B cell (primary cell): Measurements from ENCODE around the gene SETBP1. TPM values are rescaled to one million over a fixed set of nuclear protein-coding genes. Genes with fewer than 3 reads are reported as not detected.

Source experiments
- ATAC-seq: fragments of 200-7000 bp; cut with Tn5 transposase; one replicate; pipeline ENCODE4 v1.10.0; 2021; ENCODE audit warnings: low read depth, mild to moderate bottlenecking, moderate number of reproducible peaks, moderate library complexity
- CTCF ChIA-PET: fragments of 350-600 bp; sonication (Branson Sonifier 250); formaldehyde crosslinking; loops from one replicate; lab custom pipeline; 2021; ENCODE audit warnings: antibody characterized with exemption, inconsistent platforms; lab: Charles Lee
- POLR2A ChIA-PET: fragments of 350-600 bp; sonication (Branson Sonifier 250); formaldehyde crosslinking; loops from one replicate; lab custom pipeline; 2021; ENCODE audit warnings: antibody characterized with exemption; lab: Charles Lee
- DNase-seq: peaks from one replicate; pipeline ENCODE4 v3.0.0; 2013
- H2AFZ ChIP-seq: 2 replicates; pipeline ENCODE4 v1.6.1; 2012; ENCODE audit warnings: mild to moderate bottlenecking, low read depth, low read length; ENCODE audit not compliant: insufficient read depth, poor library complexity, severe bottlenecking
- H3K27ac ChIP-seq, 2 donors: 1 replicate in 1 of 2; 2 replicates in 1 of 2; pipeline ENCODE4 v1.5.1; 2012 to 2013; ENCODE audit warnings: low read length in 2 of 2, mild to moderate bottlenecking in 2 of 2, moderate library complexity in 1 of 2
- H3K27me3 ChIP-seq, 4 experiments: fragments of 200-600 bp in 1 of 4; sonication (generic) in 1 of 4; replicated peaks in 1 of 4; 1 replicate in 2 of 4; 2 replicates in 2 of 4; pipeline versions ENCODE4 v1.6.1 to v1.7.0; 2013 to 2016; ENCODE audit warnings: low read length in 3 of 4, mild to moderate bottlenecking in 2 of 4, mixed read lengths in 1 of 4, moderate library complexity in 1 of 4; ENCODE audit not compliant: insufficient read depth in 4 of 4, control insufficient read depth in 3 of 4; ENCODE audit errors: control extremely low read depth in 1 of 4
- H3K36me3 ChIP-seq, 2 experiments: replicated peaks in 1 of 2; 1 replicate in 1 of 2; 2 replicates in 1 of 2; pipeline versions ENCODE4 v1.6.1 to v1.7.1; 2013; ENCODE audit warnings: low read length in 1 of 2; ENCODE audit not compliant: insufficient read depth in 2 of 2, control insufficient read depth in 1 of 2; ENCODE audit errors: control extremely low read depth in 1 of 2, extremely low read depth in 1 of 2
- H3K4me1 ChIP-seq, 2 donors: fragments of 200-600 bp in 1 of 2; sonication (generic) in 1 of 2; 1 replicate in 1 of 2; 2 replicates in 1 of 2; pipeline versions ENCODE4 v1.5.1 to v1.6.1; 2013 to 2017; ENCODE audit warnings: low read length in 2 of 2; ENCODE audit not compliant: control insufficient read depth in 2 of 2, insufficient read depth in 2 of 2
- H3K4me2 ChIP-seq: replicated peaks from 2 replicates; pipeline ENCODE3; 2012; ENCODE audit warnings: mild to moderate bottlenecking, low read depth, low read length; ENCODE audit not compliant: poor library complexity, severe bottlenecking
- H3K4me3 ChIP-seq, 5 experiments: fragments of 200-600 bp in 1 of 5; sonication (generic) in 1 of 5; 1 replicate in 3 of 5; 2 replicates in 2 of 5; pipeline versions ENCODE4 v1.5.1 to v1.7.0; 2011 to 2016; ENCODE audit warnings: low read length in 4 of 5, mild to moderate bottlenecking in 4 of 5, low read depth in 2 of 5, control low read depth in 1 of 5, moderate library complexity in 1 of 5; ENCODE audit not compliant: insufficient read depth in 1 of 5; ENCODE audit errors: control extremely low read depth in 1 of 5, extremely low read depth in 1 of 5
- H3K79me2 ChIP-seq: fragments of 200-600 bp; sonication (generic); one replicate; pipeline ENCODE4 v1.6.0; 2016; ENCODE audit warnings: low read length; ENCODE audit not compliant: control insufficient read depth, insufficient read depth
- H3K9ac ChIP-seq: fragments of 200-600 bp; sonication (generic); 2 replicates; pipeline ENCODE4 v1.6.1; 2017; ENCODE audit warnings: mild to moderate bottlenecking, low read length, moderate library complexity
- H3K9me3 ChIP-seq, 3 donors: one replicate each; pipeline versions ENCODE4 v1.6.1 to v1.7.1; 2013; ENCODE audit warnings: low read length in 2 of 3; ENCODE audit not compliant: control insufficient read depth in 2 of 3, insufficient read depth in 1 of 3; ENCODE audit errors: control extremely low read depth in 1 of 3
- H4K20me1 ChIP-seq: 2 replicates; pipeline ENCODE4 v1.6.0; 2012; ENCODE audit warnings: mild to moderate bottlenecking, low read length; ENCODE audit not compliant: insufficient read depth, control insufficient read depth, poor library complexity, severe bottlenecking
- H3K27ac Mint-ChIP-seq: one replicate; pipeline ENCODE4 v1.8.0; 2021; ENCODE audit warnings: mixed read lengths
- H3K27me3 Mint-ChIP-seq: one replicate; pipeline ENCODE4 v1.8.0; 2021; ENCODE audit warnings: mixed read lengths
- H3K4me1 Mint-ChIP-seq: one replicate; pipeline ENCODE4 v1.8.0; 2021; ENCODE audit warnings: mixed read lengths
- H3K4me3 Mint-ChIP-seq: one replicate; pipeline ENCODE4 v1.8.0; 2021; ENCODE audit warnings: mixed read lengths
- H3K9me3 Mint-ChIP-seq: one replicate; pipeline ENCODE4 v1.8.0; 2022; ENCODE audit warnings: mixed read lengths; ENCODE audit not compliant: insufficient read depth
- EZH2 ChIP-seq: IDR thresholded peaks from 2 replicates; pipeline ENCODE4 v1.6.1; 2012; ENCODE audit warnings: borderline replicate concordance, low read depth, mild to moderate bottlenecking, moderate library complexity, low read length; ENCODE audit not compliant: insufficient read depth, poor library complexity, severe bottlenecking
- WGBS: methylation state at CpG from one replicate; pipeline ENCODE4 v1.1.5; 2013; ENCODE audit warnings: missing lambda C conversion rate; ENCODE audit not compliant: insufficient coverage; 5-methylcytosine and 5-hydroxymethylcytosine counted together
- intact Hi-C: fragments of 100-400 bp; cut with micrococcal nuclease; formaldehyde crosslinking; loops from one replicate; pipeline ENCODE4 v1.10.0; 2022
- polyA plus RNA-seq: library from polyadenylated mRNA; depleted of rRNA; stranded (reverse); fragments of >200 nt; gene quantifications from 2 replicates; pipeline ENCODE4 v1.2.3, GENCODE V29; 2012
- total RNA-seq, 2 donors: library from RNA; stranded (reverse); fragments of 120-200 nt in 1 of 2; gene quantifications; 1 replicate in 1 of 2; 2 replicates in 1 of 2; pipeline versions ENCODE4 v1.2.3 to v1.2.4, GENCODE V29; 2013 to 2022
- TF ChIP-seq, protein P1 (sequence below): fragments of 200-600 bp; IDR thresholded peaks from one replicate; pipeline ENCODE4 v1.8.0; 2022; ENCODE audit warnings: antibody characterized with exemption, mild to moderate bottlenecking

Gene SETBP1
- total and polyA plus RNA-seq, 2 donors (not counting 1 experiment from before 2014, with no cell fraction given): 15.1 to 129 TPM

DNA sequence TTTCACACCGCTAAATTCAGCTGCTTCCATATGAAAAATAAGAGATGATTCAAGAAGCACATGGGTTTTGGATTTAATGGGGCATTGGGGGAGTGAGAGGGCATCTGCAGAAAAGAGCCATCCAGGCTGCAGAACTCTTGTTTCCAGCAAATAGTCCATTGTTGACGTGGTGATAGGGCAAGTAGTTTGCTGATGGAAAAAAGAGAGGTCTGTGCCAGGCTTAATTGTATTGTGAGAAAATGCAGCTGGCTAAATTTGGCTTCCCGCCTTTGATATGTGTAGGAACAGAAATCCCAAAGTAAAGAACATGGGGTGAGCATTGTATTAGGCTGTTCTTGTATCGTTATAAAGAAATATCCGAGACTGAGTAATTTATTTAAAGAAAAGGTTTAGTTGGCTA, 199.5 kb downstream of the SETBP1 start:
- Mint-ChIP-seq H3K27ac (no peak overlapping the region), H3K4me1 (peaks cover 32% of the 10 kb centered on the region), H3K4me3 (no peak overlapping the region), H3K9me3 (no peaks in the 10 kb centered on the region), H3K27me3 (no peaks in the 10 kb centered on the region)
- WGBS: 98% methylated on average over 5 of the region's 5 CpGs
- intact Hi-C loops: no loop called here
- H3K4me3 ChIP-seq: no peak overlapping the region
- H3K4me1 ChIP-seq: no peaks in the 10 kb centered on the region
- H4K20me1 ChIP-seq: no peaks in the 10 kb centered on the region
- CTCF ChIA-PET: no interaction called here
- H3K36me3 ChIP-seq: peaks cover 0 to 12% of the 10 kb centered on the region in 2 experiments
- no peak overlapping the region for H2AFZ ChIP-seq
- no peaks in the 10 kb centered on the region for H3K9me3 ChIP-seq
- no peak overlapping the region for H3K4me2 ChIP-seq
- no peaks in the 10 kb centered on the region for H3K27me3 ChIP-seq
- TF ChIP-seq, protein P1, sequence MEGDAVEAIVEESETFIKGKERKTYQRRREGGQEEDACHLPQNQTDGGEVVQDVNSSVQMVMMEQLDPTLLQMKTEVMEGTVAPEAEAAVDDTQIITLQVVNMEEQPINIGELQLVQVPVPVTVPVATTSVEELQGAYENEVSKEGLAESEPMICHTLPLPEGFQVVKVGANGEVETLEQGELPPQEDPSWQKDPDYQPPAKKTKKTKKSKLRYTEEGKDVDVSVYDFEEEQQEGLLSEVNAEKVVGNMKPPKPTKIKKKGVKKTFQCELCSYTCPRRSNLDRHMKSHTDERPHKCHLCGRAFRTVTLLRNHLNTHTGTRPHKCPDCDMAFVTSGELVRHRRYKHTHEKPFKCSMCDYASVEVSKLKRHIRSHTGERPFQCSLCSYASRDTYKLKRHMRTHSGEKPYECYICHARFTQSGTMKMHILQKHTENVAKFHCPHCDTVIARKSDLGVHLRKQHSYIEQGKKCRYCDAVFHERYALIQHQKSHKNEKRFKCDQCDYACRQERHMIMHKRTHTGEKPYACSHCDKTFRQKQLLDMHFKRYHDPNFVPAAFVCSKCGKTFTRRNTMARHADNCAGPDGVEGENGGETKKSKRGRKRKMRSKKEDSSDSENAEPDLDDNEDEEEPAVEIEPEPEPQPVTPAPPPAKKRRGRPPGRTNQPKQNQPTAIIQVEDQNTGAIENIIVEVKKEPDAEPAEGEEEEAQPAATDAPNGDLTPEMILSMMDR: no peak
- H3K79me2 ChIP-seq: peaks cover 13% of the 10 kb centered on the region
- ATAC-seq (no peak), DNase-seq (no peak)
- H3K27ac ChIP-seq: no peak overlapping the region
- POLR2A ChIA-PET: no interaction called here
- H3K9ac ChIP-seq: no peak overlapping the region

- Histone ChIP-seq H3K9ac (no peak overlapping the region), H4K20me1 (no peaks in the 10 kb centered on the region), H3K36me3 (peaks cover 0 to 10% of the 10 kb centered on the region in 2 experiments), H3K4me2 (no peak overlapping the region), H3K4me3 (no peak overlapping the region), H3K9me3 (no peaks in the 10 kb centered on the region), H2AFZ (no peak overlapping the region), H3K4me1 (peaks cover 6 to 7% of the 10 kb centered on the region in 2 donors), H3K79me2 (peaks cover 13% of the 10 kb centered on the region), H3K27me3 (no peaks in the 10 kb centered on the region), H3K27ac (no peak overlapping the region)
- no peaks in the 10 kb centered on the region for H3K27me3 Mint-ChIP-seq
- no peak for ATAC-seq
- no peaks in the 10 kb centered on the region for H3K9me3 Mint-ChIP-seq
- H3K27ac Mint-ChIP-seq: no peak overlapping the region
- ChIA-PET CTCF (no interaction called here), POLR2A (no interaction called here)
- intact Hi-C loops: no loop called here
- no peak overlapping the region for H3K4me3 Mint-ChIP-seq
- 100% methylated on average over 1 of the region's 9 CpGs for WGBS
- TF ChIP-seq EZH2: no peak
- peaks cover 36% of the 10 kb centered on the region for H3K4me1 Mint-ChIP-seq
- no peak for DNase-seq
Measured at GRCh38 chr18:44881461-44882162, 200.9 kb downstream of the SETBP1 start.
